H9 (cell line): ENCODE results near the gene HSH2D. TPM values are rescaled to one million over a fixed set of nuclear protein-coding genes. Genes with fewer than 3 reads are reported as not detected.

Experiments
- DNase-seq: peaks from one replicate; pipeline ENCODE4 v3.0.0-alpha.2; 2017
- H2AFZ ChIP-seq: one replicate; pipeline ENCODE4 v1.6.1; 2013; ENCODE audit warnings: mild to moderate bottlenecking, low read length, control low read depth, moderate library complexity
- H2AK5ac ChIP-seq: 2 replicates; pipeline ENCODE4 v1.6.1; 2013; ENCODE audit warnings: low read length, control low read depth, mixed read lengths; ENCODE audit not compliant: insufficient read length
- H2BK120ac ChIP-seq: one replicate; pipeline ENCODE4 v1.6.1; 2013; ENCODE audit warnings: low read depth, mild to moderate bottlenecking, low read length, control low read depth, inconsistent platforms; ENCODE audit not compliant: poor library complexity, severe bottlenecking
- H2BK12ac ChIP-seq: 2 replicates; pipeline ENCODE4 v1.6.1; 2013; ENCODE audit warnings: low read length, control low read depth, mixed read lengths, low read depth; ENCODE audit not compliant: insufficient read length
- H2BK15ac ChIP-seq: 2 replicates; pipeline ENCODE4 v1.6.1; 2013; ENCODE audit warnings: low read depth, low read length, control low read depth
- H2BK20ac ChIP-seq: one replicate; pipeline ENCODE4 v1.6.1; 2013; ENCODE audit warnings: low read depth, mild to moderate bottlenecking, low read length, control low read depth, inconsistent platforms; ENCODE audit not compliant: poor library complexity, severe bottlenecking
- H2BK5ac ChIP-seq: 2 replicates; pipeline ENCODE4 v1.6.1; 2013; ENCODE audit warnings: low read length, control low read depth, mixed read lengths; ENCODE audit not compliant: insufficient read length
- H3K14ac ChIP-seq: 2 replicates; pipeline ENCODE4 v1.6.1; 2013; ENCODE audit warnings: low read length, control low read depth; ENCODE audit not compliant: insufficient read depth
- H3K18ac ChIP-seq: 2 replicates; pipeline ENCODE4 v1.6.1; 2013; ENCODE audit warnings: low read depth, mild to moderate bottlenecking, mixed read lengths, low read length, control low read depth; ENCODE audit not compliant: insufficient read length
- H3K23ac ChIP-seq: 2 replicates; pipeline ENCODE4 v1.6.1; 2013; ENCODE audit warnings: low read length, control low read depth, mixed read lengths, low read depth; ENCODE audit not compliant: insufficient read length
- H3K23me2 ChIP-seq: 2 replicates; pipeline ENCODE4 v1.6.1; 2013; ENCODE audit warnings: low read depth, mild to moderate bottlenecking, mixed read lengths, low read length, control low read depth; ENCODE audit not compliant: insufficient read length, poor library complexity, severe bottlenecking
- H3K27ac ChIP-seq: 2 replicates; pipeline ENCODE4 v1.5.1; 2013; ENCODE audit warnings: low read length, control low read depth, mixed read lengths, low read depth; ENCODE audit not compliant: insufficient read length
- H3K27me3 ChIP-seq: 2 replicates; pipeline ENCODE4 v1.6.1; 2013; ENCODE audit warnings: low read length, control low read depth, inconsistent platforms; ENCODE audit not compliant: insufficient read depth
- H3K4ac ChIP-seq: 2 replicates; pipeline ENCODE4 v1.6.1; 2013; ENCODE audit warnings: low read depth, mild to moderate bottlenecking, control low read depth, inconsistent platforms, low read length, moderate library complexity
- H3K4me1 ChIP-seq: 2 replicates; pipeline ENCODE4 v1.6.1; 2013; ENCODE audit warnings: low read length, control low read depth, inconsistent platforms; ENCODE audit not compliant: insufficient read depth
- H3K4me2 ChIP-seq: 2 replicates; pipeline ENCODE4 v1.6.1; 2013; ENCODE audit warnings: low read length, control low read depth, mixed read lengths; ENCODE audit not compliant: insufficient read length, insufficient read depth
- H3K56ac ChIP-seq: 2 replicates; pipeline ENCODE4 v1.6.1; 2013; ENCODE audit warnings: low read depth, mild to moderate bottlenecking, mixed read lengths, low read length, control low read depth; ENCODE audit not compliant: insufficient read length
- H3K79me1 ChIP-seq: 2 replicates; pipeline ENCODE4 v1.6.1; 2013; ENCODE audit warnings: low read depth, mild to moderate bottlenecking, moderate library complexity, low read length, control low read depth, inconsistent platforms; ENCODE audit not compliant: insufficient read depth, poor library complexity, severe bottlenecking
- H3K79me2 ChIP-seq: 2 replicates; pipeline ENCODE4 v1.6.1; 2013; ENCODE audit warnings: low read length, control low read depth, inconsistent platforms; ENCODE audit not compliant: insufficient read depth
- H3K9ac ChIP-seq: 2 replicates; pipeline ENCODE4 v1.6.1; 2013; ENCODE audit warnings: low read length, control low read depth, mixed read lengths; ENCODE audit not compliant: insufficient read length; ENCODE audit errors: extremely low read depth
- H3K9me3 ChIP-seq: one replicate; pipeline ENCODE4 v1.6.1; 2013; ENCODE audit warnings: low read depth, low read length, inconsistent platforms; ENCODE audit not compliant: control insufficient read depth
- H3T11ph ChIP-seq: one replicate; pipeline ENCODE4 v1.6.1; 2013; ENCODE audit warnings: mild to moderate bottlenecking, low read length, control low read depth, inconsistent platforms
- H4K20me1 ChIP-seq: one replicate; pipeline ENCODE4 v1.6.1; 2013; ENCODE audit not compliant: control insufficient read depth, insufficient read length, insufficient read depth
- H4K5ac ChIP-seq: 2 replicates; pipeline ENCODE4 v1.6.1; 2013; ENCODE audit warnings: low read depth, mild to moderate bottlenecking, mixed read lengths, low read length, control low read depth; ENCODE audit not compliant: insufficient read length
- H4K8ac ChIP-seq: replicated peaks from 2 replicates; pipeline ENCODE4 v1.6.1; 2013; ENCODE audit warnings: low read length, control low read depth, mixed read lengths, low read depth; ENCODE audit not compliant: insufficient read length
- H4K91ac ChIP-seq: 2 replicates; pipeline ENCODE4 v1.6.1; 2013; ENCODE audit warnings: low read depth, mild to moderate bottlenecking, moderate library complexity, mixed read lengths, low read length, control low read depth; ENCODE audit not compliant: insufficient read length
- H3K27ac Mint-ChIP-seq, 3 experiments: 2 replicates in 2 of 3; 3 replicates in 1 of 3; pipeline ENCODE4 v1.8.0; 2020 to 2021; ENCODE audit warnings: mixed read lengths in 3 of 3, mild to moderate bottlenecking in 1 of 3, moderate library complexity in 1 of 3
- H3K27me3 Mint-ChIP-seq: 2 replicates; pipeline ENCODE4 v1.8.0; 2021; ENCODE audit warnings: low read depth, mild to moderate bottlenecking, moderate library complexity, mixed read lengths
- H3K36me3 Mint-ChIP-seq, 3 experiments: 2 replicates in 2 of 3; 3 replicates in 1 of 3; pipeline ENCODE4 v1.8.0; 2020 to 2021; ENCODE audit warnings: low read depth in 3 of 3, mixed read lengths in 3 of 3; ENCODE audit not compliant: insufficient read depth in 1 of 3
- H3K4me1 Mint-ChIP-seq, 2 experiments: 2 replicates each; pipeline ENCODE4 v1.8.0; 2020; ENCODE audit warnings: mixed read lengths in 2 of 2
- H3K4me3 Mint-ChIP-seq, 2 experiments: 2 replicates in 1 of 2; 3 replicates in 1 of 2; pipeline ENCODE4 v1.8.0; 2020 to 2021; ENCODE audit warnings: mild to moderate bottlenecking in 2 of 2, mixed read lengths in 2 of 2, moderate library complexity in 1 of 2
- H3K9me3 Mint-ChIP-seq, 2 experiments: 2 replicates in 1 of 2; 3 replicates in 1 of 2; pipeline ENCODE4 v1.8.0; 2020; ENCODE audit warnings: mild to moderate bottlenecking in 2 of 2, mixed read lengths in 2 of 2, moderate library complexity in 1 of 2
- WGBS: extraction: QIAGEN DNeasy Blood & Tissue Kit; methylation state at CpG from one replicate; pipeline ENCODE4 v1.1.7; 2013; ENCODE audit warnings: missing lambda C conversion rate, low lambda C conversion rate, mixed read lengths; ENCODE audit not compliant: insufficient read length; ENCODE audit errors: extremely low coverage; 5-methylcytosine and 5-hydroxymethylcytosine counted together
- total RNA-seq: library from RNA; stranded (reverse); gene quantifications from 2 replicates; pipeline ENCODE4 v1.2.1, GENCODE V29; 2021
- TF ChIP-seq, protein P1 (sequence below): fragments of 200-600 bp; sonication (generic); conservative IDR thresholded peaks from 3 replicates; pipeline ENCODE4 v1.8.0; 2021; ENCODE audit warnings: antibody characterized with exemption, mild to moderate bottlenecking

Gene HSH2D
- total RNA-seq, 1 experiment from 2014 or later = 2.3 TPM

DNA sequence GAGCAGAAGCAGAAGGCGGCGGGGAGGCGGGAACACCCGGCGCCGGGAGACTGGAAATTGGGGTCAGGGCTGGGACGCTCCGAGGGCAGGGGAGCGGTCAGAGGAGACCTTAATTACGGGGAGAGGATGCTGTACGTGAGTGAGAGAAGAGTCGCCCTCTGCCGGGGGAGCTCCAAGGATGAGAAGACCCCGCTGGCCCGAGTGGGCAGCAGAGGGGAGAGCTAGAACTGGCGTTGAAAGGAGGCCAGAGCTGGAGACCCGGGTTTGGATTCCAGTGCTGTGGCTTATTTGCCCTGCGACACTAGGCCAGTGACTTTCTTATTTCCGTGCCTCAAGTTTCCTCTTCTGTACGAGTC, 42.3 kb downstream of the HSH2D start:
- H3K14ac ChIP-seq = peak overlapping the region; percentile 92; the same call in 1 of the 2 replicates

More for the DNA sequence above, 42.3 kb downstream of the HSH2D start:
- no CpG with 5 or more reads among the region's 20 CpGs for WGBS
- no peaks in the 10 kb centered on the region; a peak in 1 of 5 replicates for H3K9me3 Mint-ChIP-seq
- no peak overlapping the region for H3K27ac ChIP-seq
- peak overlapping the region; percentile 85 to 98 (median 97) for H3K27ac Mint-ChIP-seq
- H3K23me2 ChIP-seq = no peaks in the 10 kb centered on the region
- H2AK5ac ChIP-seq = no peak overlapping the region
- no peak overlapping the region for H3K23ac ChIP-seq
- no peak overlapping the region for H4K8ac ChIP-seq
- no peak overlapping the region for H3K4ac ChIP-seq
- H3K79me2 ChIP-seq = peaks cover 4% of the 10 kb centered on the region; the same call in 1 of the 2 replicates
- H4K20me1 ChIP-seq = no peaks in the 10 kb centered on the region
- no peaks in the 10 kb centered on the region for H3K4me1 ChIP-seq
- no peak overlapping the region for H3T11ph ChIP-seq
- H4K91ac ChIP-seq = no peak overlapping the region
- H3K9me3 ChIP-seq = no peaks in the 10 kb centered on the region
- H3K9ac ChIP-seq = peak overlapping the region; percentile 82
- no peak overlapping the region for H2BK12ac ChIP-seq
- no peak overlapping the region for H2BK15ac ChIP-seq
- H4K5ac ChIP-seq = no peak overlapping the region
- peak overlapping the region; percentile 48 for H3K4me2 ChIP-seq
- H2BK20ac ChIP-seq = no peak overlapping the region
- no peak overlapping the region for H2BK5ac ChIP-seq
- H3K79me1 ChIP-seq = no peaks in the 10 kb centered on the region
- no peak overlapping the region for H2AFZ ChIP-seq
- peak overlapping the region; percentile 91 to 98 for H3K4me3 Mint-ChIP-seq
- H3K56ac ChIP-seq = no peak overlapping the region
- H2BK120ac ChIP-seq = no peak overlapping the region
- peaks cover 4 to 6% of the 10 kb centered on the region in 2 experiments; a peak in 3 of 4 replicates for H3K4me1 Mint-ChIP-seq
- H3K18ac ChIP-seq = no peak overlapping the region
- H3K27me3 ChIP-seq = no peaks in the 10 kb centered on the region
- peaks cover 8% of the 10 kb centered on the region for H3K27me3 Mint-ChIP-seq
- TF ChIP-seq, protein P1, sequence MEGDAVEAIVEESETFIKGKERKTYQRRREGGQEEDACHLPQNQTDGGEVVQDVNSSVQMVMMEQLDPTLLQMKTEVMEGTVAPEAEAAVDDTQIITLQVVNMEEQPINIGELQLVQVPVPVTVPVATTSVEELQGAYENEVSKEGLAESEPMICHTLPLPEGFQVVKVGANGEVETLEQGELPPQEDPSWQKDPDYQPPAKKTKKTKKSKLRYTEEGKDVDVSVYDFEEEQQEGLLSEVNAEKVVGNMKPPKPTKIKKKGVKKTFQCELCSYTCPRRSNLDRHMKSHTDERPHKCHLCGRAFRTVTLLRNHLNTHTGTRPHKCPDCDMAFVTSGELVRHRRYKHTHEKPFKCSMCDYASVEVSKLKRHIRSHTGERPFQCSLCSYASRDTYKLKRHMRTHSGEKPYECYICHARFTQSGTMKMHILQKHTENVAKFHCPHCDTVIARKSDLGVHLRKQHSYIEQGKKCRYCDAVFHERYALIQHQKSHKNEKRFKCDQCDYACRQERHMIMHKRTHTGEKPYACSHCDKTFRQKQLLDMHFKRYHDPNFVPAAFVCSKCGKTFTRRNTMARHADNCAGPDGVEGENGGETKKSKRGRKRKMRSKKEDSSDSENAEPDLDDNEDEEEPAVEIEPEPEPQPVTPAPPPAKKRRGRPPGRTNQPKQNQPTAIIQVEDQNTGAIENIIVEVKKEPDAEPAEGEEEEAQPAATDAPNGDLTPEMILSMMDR = peak; percentile 70
- peak; percentile 62 for DNase-seq
- H3K36me3 Mint-ChIP-seq = peaks cover 25 to 39% (median 38%) of the 10 kb centered on the region in 3 experiments
